ENCODE measurements around the gene RAB11FIP5. TPM values are rescaled to one million over a fixed set of nuclear protein-coding genes. Genes with fewer than 3 reads are reported as not detected.

RAB11FIP5 gene
- total RNA-seq, 1 donor from 2014 or later = 54.7 TPM

DNA sequence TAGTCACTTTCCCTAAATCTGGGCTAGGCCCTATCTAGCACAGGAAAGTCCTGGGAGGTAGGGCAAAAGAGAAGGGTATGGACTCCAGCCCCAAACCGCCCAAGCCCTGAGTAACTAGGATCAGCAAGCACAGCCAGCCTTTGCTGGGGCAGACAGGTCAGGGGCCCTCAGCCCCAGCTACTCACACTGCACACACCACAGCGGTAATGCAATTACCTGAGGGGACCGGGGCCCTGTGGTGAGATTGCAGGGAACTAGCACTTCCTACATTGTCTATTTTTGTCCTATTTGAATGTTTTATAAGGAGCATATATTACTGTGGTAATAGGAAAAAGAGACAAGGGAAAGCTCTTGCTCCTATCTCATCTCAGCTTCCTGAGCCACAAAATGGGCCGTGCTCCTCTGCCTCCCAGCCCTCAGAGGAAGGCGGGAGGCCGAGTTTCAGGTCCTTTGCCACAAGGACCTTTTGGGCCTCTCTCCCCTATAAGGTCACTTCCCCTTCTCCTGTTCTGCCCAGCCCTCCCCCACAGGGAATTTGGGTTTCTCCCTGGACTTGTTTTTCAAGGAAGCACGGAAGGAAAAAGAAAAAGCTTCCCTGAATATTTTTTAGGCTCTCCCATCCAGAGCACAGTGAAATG, 20.5 kb downstream of the RAB11FIP5 start:
- no peak overlapping the region for H3K4me3 Mint-ChIP-seq (ENCODE audit: unreplicated experiment)
- H3K4me1 Mint-ChIP-seq (ENCODE audit: low read depth) = peaks cover 73% of the 10 kb centered on the region
- H3K36me3 Mint-ChIP-seq (ENCODE audit: low read depth) = peaks cover 2% of the 10 kb centered on the region
- TF ChIP-seq, protein P1, sequence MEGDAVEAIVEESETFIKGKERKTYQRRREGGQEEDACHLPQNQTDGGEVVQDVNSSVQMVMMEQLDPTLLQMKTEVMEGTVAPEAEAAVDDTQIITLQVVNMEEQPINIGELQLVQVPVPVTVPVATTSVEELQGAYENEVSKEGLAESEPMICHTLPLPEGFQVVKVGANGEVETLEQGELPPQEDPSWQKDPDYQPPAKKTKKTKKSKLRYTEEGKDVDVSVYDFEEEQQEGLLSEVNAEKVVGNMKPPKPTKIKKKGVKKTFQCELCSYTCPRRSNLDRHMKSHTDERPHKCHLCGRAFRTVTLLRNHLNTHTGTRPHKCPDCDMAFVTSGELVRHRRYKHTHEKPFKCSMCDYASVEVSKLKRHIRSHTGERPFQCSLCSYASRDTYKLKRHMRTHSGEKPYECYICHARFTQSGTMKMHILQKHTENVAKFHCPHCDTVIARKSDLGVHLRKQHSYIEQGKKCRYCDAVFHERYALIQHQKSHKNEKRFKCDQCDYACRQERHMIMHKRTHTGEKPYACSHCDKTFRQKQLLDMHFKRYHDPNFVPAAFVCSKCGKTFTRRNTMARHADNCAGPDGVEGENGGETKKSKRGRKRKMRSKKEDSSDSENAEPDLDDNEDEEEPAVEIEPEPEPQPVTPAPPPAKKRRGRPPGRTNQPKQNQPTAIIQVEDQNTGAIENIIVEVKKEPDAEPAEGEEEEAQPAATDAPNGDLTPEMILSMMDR (IDR thresholded peaks at IDR 0.05) = no peak
- peak overlapping the region; percentile 77 for H3K27ac Mint-ChIP-seq (ENCODE audit: unreplicated experiment)
- H3K9me3 Mint-ChIP-seq (ENCODE audit: low read depth) = no peaks in the 10 kb centered on the region
- no peak for DNase-seq (ENCODE audit: low spot score)
- H3K27me3 Mint-ChIP-seq (ENCODE audit: low read depth) = no peaks in the 10 kb centered on the region

- peaks cover 2% of the 10 kb centered on the region for H3K36me3 Mint-ChIP-seq (ENCODE audit: low read depth)
Measured at GRCh38 chr2:73091696-73092095, 21.1 kb downstream of the RAB11FIP5 start.

GRCh38 chr2:73091164-73091563, 21.6 kb downstream of the RAB11FIP5 start:
- TF ChIP-seq, protein P1 (IDR thresholded peaks at IDR 0.05) = no peak
- no peak for DNase-seq (ENCODE audit: low spot score)
- peaks cover 2% of the 10 kb centered on the region for H3K36me3 Mint-ChIP-seq (ENCODE audit: low read depth)
- H3K27ac Mint-ChIP-seq (ENCODE audit: unreplicated experiment) = peak overlapping the region; percentile 77
- peaks cover 84% of the 10 kb centered on the region for H3K4me1 Mint-ChIP-seq (ENCODE audit: low read depth)
- no peak overlapping the region for H3K4me3 Mint-ChIP-seq (ENCODE audit: unreplicated experiment)
- no peaks in the 10 kb centered on the region for H3K27me3 Mint-ChIP-seq (ENCODE audit: low read depth)
- no peaks in the 10 kb centered on the region for H3K9me3 Mint-ChIP-seq (ENCODE audit: low read depth)

More at GRCh38 chr2:73091696-73092095, 21.1 kb downstream of the RAB11FIP5 start:
- Mint-ChIP-seq H3K27ac (ENCODE audit: unreplicated experiment) (peak overlapping the region; percentile 77), H3K9me3 (ENCODE audit: low read depth) (no peaks in the 10 kb centered on the region), H3K4me1 (ENCODE audit: low read depth) (peaks cover 78% of the 10 kb centered on the region), H3K4me3 (ENCODE audit: unreplicated experiment) (no peak overlapping the region), H3K27me3 (ENCODE audit: low read depth) (no peaks in the 10 kb centered on the region)
- peak; percentile 59 for DNase-seq (ENCODE audit: low spot score)
- TF ChIP-seq, protein P1 (IDR thresholded peaks at IDR 0.05) = no peak

DNA sequence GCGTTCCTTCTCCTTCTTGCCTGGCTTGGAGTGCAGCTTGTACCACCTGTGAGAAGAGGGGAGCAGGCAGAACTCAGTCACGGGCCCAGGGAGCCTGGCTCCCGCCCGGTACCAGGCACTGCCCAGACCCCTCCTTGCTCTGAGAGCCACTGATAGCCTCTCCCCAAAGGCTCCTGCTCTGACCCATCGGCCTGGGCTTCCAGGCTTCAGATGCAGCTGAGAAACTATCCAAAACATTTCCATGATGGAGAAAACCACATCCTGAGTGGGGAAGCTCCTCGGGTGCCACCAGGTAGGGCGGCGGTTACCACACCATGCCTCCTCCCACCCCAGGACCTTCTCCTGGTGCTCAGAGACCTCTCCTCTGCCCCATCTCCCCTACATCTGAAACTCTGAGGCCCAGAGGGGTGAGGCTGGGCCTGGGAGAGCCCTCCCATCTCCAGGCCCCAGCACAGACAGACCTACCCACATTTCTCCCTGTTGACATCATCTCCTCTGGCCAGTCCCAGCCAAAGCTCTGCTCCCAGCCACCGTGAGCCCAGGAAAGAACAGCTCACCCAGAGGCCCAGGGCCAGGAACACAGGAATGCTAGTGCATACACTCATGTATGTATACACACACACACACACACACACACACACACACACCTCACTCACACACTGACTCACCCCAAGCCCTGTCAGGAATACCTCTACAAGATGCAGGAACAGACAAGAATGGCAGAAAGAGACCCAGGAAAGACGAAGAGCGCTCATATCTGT, 23.3 kb downstream of the RAB11FIP5 start:
- H3K27ac Mint-ChIP-seq (ENCODE audit: unreplicated experiment) = peak overlapping the region; percentile 94
- H3K27me3 Mint-ChIP-seq (ENCODE audit: low read depth) = no peaks in the 10 kb centered on the region
- peak overlapping the region; percentile 38 for H3K4me3 Mint-ChIP-seq (ENCODE audit: unreplicated experiment)
- peaks cover 2% of the 10 kb centered on the region for H3K36me3 Mint-ChIP-seq (ENCODE audit: low read depth)
- no peaks in the 10 kb centered on the region for H3K9me3 Mint-ChIP-seq (ENCODE audit: low read depth)
- H3K4me1 Mint-ChIP-seq (ENCODE audit: low read depth) = peaks cover 94% of the 10 kb centered on the region
- TF ChIP-seq, protein P1 (IDR thresholded peaks at IDR 0.05) = no peak
- no peak for DNase-seq (ENCODE audit: low spot score)

DNA sequence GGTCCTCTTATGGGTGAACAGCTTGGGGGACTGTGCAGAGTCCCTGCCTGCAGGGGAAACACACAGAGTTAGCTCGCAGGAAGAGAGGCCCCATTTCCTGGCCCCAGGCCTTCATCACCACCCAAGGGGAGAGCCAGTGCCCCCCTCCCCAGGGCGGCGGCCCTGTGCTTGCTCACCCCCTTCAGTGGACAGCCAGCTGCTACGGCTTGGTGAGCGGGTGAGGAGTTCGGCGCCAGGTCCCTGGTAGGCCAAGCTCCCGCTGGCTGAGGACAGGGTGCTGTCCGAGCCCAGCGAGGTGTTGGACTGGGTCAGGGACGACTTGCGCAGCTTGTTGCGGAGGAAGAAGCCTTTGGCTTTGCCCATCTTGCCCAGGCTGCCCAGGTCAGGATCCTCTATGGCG, 24.0 kb downstream of the RAB11FIP5 start:
- Mint-ChIP-seq H3K4me3 (ENCODE audit: unreplicated experiment) (no peak overlapping the region), H3K4me1 (ENCODE audit: low read depth) (peaks cover 87% of the 10 kb centered on the region), H3K27me3 (ENCODE audit: low read depth) (no peaks in the 10 kb centered on the region), H3K9me3 (ENCODE audit: low read depth) (no peaks in the 10 kb centered on the region), H3K27ac (ENCODE audit: unreplicated experiment) (peak overlapping the region; percentile 94), H3K36me3 (ENCODE audit: low read depth) (peaks cover 5% of the 10 kb centered on the region)
- TF ChIP-seq, protein P1 (IDR thresholded peaks at IDR 0.05) = no peak
- DNase-seq (ENCODE audit: low spot score) = no peak
